ENCODE measurements around the gene OBP2A. TPM values are rescaled to one million over a fixed set of nuclear protein-coding genes. Genes with fewer than 3 reads are reported as not detected.

The OBP2A gene
- total RNA-seq, 1 donor from 2014 or later, result not detected

DNA sequence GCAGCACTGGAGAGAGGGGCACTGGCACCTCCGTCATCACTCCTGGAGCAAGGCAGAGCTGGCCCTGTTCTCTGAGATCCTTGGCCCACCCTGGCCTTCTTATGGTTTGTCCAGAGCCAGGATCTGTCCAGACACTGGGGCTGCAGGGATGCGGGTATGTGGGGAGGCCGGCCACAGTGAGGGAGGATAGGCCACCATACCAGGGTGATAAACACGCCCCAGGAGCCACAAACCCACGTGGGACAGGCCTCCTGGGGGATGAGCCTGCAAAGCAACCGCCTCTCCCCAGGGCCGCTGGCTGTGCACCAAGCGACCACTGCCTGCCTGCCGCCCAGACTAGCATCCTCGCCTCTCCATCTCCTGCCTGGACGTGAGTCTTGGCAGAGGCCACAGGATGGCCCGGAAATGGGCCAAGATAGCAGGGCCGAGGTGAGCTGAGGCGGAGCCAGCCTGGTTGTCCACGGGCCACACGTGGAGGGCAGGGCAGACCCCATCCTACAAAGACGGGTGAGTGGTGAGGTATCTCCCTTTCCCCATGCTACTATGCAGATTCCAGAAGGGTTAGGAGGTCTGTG lies 4.5 kb downstream of the OBP2A start:
- intact Hi-C loops (cut with DNase I), result no loop called here
- TF ChIP-seq, protein P1, sequence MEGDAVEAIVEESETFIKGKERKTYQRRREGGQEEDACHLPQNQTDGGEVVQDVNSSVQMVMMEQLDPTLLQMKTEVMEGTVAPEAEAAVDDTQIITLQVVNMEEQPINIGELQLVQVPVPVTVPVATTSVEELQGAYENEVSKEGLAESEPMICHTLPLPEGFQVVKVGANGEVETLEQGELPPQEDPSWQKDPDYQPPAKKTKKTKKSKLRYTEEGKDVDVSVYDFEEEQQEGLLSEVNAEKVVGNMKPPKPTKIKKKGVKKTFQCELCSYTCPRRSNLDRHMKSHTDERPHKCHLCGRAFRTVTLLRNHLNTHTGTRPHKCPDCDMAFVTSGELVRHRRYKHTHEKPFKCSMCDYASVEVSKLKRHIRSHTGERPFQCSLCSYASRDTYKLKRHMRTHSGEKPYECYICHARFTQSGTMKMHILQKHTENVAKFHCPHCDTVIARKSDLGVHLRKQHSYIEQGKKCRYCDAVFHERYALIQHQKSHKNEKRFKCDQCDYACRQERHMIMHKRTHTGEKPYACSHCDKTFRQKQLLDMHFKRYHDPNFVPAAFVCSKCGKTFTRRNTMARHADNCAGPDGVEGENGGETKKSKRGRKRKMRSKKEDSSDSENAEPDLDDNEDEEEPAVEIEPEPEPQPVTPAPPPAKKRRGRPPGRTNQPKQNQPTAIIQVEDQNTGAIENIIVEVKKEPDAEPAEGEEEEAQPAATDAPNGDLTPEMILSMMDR (IDR thresholded peaks at IDR 0.05), result no peak
- Histone ChIP-seq H3K27me3 (ENCODE audit: low read depth) (no peaks in the 10 kb centered on the region), H3K9me3 (no peaks in the 10 kb centered on the region), H3K27ac (no peak overlapping the region), H3K4me3 (no peak overlapping the region), H3K36me3 (no peaks in the 10 kb centered on the region), H3K4me1 (no peaks in the 10 kb centered on the region)
- no peak for DNase-seq
- ATAC-seq, result no peak

DNA sequence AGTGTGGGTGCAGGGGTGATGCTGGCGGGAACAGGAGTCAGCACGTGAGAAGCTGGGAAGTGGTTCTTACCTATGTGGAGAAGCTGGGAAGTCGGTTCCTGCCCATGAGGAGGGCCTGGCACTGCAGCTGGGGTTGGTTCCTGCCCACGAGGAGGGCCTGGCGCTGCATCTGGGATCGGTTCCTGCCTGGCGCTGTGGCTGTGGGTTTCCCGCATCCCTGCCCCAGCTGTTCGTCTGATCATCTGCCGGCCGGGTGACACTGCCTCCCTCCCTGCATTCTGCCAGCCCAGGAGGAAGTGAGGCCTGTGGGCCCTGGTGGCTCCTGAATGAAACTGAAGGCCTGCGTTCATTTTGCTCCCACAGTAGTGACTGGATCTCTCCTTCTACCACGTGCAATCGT lies 5.1 kb downstream of the OBP2A start:
- Histone ChIP-seq H3K27me3 (ENCODE audit: low read depth) (no peaks in the 10 kb centered on the region), H3K4me1 (no peaks in the 10 kb centered on the region), H3K9me3 (no peaks in the 10 kb centered on the region), H3K36me3 (no peaks in the 10 kb centered on the region), H3K4me3 (no peak overlapping the region), H3K27ac (no peak overlapping the region)
- TF ChIP-seq, protein P1 (IDR thresholded peaks at IDR 0.05), result no peak
- ATAC-seq (no peak), DNase-seq (no peak)
- intact Hi-C loops (cut with DNase I), result no loop called here

DNA sequence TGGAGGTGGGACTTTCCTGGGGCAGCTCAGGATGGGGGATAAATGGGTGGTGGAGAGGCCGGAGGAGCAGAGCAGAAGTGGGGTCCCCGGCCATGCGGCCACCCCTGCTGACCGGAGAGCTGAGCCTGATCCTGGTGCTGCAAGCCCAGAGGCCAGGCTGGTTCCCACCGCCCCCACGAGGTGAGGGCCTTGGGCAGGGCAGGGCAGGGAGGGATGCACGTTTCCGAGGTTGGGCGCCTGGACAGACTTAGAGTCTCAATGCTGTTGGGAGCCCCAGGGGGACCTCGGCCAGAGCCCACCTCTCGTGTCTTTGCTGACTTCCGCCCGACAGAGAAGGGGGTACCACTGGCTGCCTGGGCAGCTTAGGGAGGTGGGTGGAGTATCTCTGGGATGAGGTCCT lies 5.5 kb downstream of the OBP2A start:
- TF ChIP-seq, protein P1 (IDR thresholded peaks at IDR 0.05), result no peak
- no peak overlapping the region for H3K27ac ChIP-seq
- no peaks in the 10 kb centered on the region for H3K9me3 ChIP-seq
- no peak for ATAC-seq
- no peak for DNase-seq
- H3K4me3 ChIP-seq, result no peak overlapping the region
- H3K27me3 ChIP-seq (ENCODE audit: low read depth), result no peaks in the 10 kb centered on the region
- H3K36me3 ChIP-seq, result no peaks in the 10 kb centered on the region
- intact Hi-C loops (cut with DNase I), result no loop called here
- H3K4me1 ChIP-seq, result no peaks in the 10 kb centered on the region

DNA sequence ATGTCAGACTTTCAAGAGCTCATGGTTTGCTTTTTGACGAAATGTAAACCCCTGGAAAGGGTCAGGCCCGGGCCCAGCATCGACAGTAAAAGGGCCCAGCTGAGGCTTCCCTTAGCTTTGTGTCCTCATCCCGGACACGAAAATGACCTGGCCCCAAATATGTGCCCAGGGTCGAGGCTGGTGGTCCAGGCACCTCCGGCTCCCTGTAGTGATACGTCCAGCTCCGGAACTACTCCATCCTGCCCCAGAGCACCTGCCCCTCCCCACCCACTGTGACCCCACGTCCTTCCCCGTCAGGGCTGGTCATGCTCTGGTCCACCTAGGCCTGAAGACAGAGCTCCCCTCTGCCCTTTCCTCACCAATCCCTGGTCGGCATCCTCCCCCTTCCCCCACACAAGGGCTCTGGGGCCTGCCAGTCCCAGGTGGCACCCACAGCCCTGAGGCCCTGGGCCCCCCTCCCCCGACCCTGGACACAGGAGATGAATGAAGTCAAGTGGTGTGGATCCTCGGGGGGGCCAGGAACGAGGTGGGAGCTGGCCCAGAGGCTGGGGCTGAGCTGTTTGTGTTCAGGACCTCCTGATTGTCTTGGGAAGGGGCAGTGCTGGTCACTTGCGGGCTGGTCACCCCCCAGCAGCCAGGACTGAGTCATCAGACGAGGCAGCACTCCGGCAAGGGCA lies 6.2 kb downstream of the OBP2A start:
- no peak for ATAC-seq
- H3K36me3 ChIP-seq, result no peaks in the 10 kb centered on the region
- no peaks in the 10 kb centered on the region for H3K27me3 ChIP-seq (ENCODE audit: low read depth)
- no peak for DNase-seq
- no peak overlapping the region for H3K27ac ChIP-seq
- TF ChIP-seq, protein P1 (IDR thresholded peaks at IDR 0.05), result no peak
- no peak overlapping the region for H3K4me3 ChIP-seq
- no peaks in the 10 kb centered on the region for H3K4me1 ChIP-seq
- H3K9me3 ChIP-seq, result no peaks in the 10 kb centered on the region
- intact Hi-C loops (cut with DNase I), result no loop called here

DNA sequence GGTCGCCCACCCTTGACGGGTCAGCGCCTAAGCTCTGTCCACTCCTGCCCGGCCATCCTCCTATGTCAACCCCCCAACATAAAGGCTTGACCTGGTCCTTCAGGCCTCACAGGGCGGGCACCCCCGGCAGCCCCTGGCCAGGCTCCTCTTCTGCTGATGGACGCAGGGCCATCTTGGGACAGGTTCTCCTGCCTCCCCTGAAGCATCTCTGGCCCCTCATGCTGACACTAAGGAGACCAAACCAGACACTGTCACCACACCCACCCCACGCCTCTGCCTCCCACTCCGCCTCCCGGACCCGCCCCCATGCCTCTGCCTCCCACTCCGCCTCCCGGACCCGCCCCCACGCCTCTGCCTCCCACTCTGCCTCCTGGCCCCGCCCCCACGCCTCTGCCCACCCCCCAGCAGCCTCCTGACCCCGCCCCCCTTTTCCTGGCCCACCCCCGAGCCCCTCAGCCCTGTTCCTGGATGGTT lies 6.8 kb downstream of the OBP2A start:
- ATAC-seq, result no peak
- no peak for DNase-seq
- H3K4me1 ChIP-seq, result no peaks in the 10 kb centered on the region
- intact Hi-C loops (cut with DNase I), result no loop called here
- no peaks in the 10 kb centered on the region for H3K36me3 ChIP-seq
- TF ChIP-seq, protein P1 (IDR thresholded peaks at IDR 0.05), result no peak
- no peak overlapping the region for H3K4me3 ChIP-seq
- no peak overlapping the region for H3K27ac ChIP-seq
- H3K27me3 ChIP-seq (ENCODE audit: low read depth), result no peaks in the 10 kb centered on the region
- no peaks in the 10 kb centered on the region for H3K9me3 ChIP-seq
